GM19240 (cell line): ENCODE data around the gene FXYD1.

ENCODE experiments used
- DNase-seq: peaks from one replicate; pipeline ENCODE4 v3.0.0; 2011; ENCODE audit warnings: low spot score; ENCODE audit not compliant: insufficient read length

Gene FXYD1

DNA sequence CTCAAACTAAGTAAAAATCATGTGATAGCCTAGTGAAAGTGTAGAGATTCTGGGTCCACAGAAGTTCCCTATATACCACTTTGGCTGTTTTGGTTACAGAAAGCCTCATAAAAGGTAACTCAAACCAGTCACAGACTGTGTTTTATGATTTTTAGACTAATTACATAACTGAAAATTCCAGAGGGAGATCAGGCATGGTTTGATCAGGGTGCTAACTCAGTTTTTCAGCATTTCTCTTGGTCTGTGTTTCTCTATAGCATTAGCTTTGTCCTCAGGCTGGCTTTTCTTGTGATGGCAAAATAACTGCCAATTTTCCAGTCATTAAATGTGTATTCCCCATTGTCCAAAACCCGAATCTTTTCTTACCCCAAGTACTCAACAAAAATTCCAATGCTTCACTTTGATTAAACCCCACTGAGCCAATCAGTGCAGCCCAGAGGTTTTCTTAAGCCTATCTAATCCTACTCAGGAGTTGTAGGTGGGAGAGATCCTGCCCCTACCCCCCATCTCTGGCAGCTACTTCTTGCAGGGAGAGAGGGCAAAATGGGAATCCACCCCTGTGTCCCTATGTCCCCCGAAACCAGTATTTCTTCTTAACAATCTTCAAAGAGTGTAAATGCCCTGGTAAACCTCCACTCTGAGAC, 31.6 kb upstream of the FXYD1 start:
- no peak for DNase-seq

DNA sequence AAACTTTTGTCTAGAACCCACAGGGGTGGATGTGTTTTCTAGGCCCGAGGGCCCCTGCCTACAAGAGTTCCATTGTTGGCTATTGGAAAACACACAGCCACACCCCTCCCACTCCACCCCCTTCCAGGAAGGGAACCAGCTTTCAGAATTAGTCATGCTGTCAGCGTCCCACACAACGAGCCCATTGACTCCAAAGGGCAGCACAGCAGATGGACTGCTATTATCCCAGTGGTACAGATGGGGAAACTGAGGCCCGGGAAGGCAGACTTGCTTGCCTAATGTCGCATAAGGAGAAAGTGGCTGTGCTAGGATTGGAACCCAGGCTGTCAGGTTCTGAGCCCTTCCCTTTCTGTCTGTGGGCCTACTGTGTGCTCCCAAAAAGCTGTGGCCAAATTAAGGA, 31.1 kb upstream of the FXYD1 start:
- no peak for DNase-seq

DNA sequence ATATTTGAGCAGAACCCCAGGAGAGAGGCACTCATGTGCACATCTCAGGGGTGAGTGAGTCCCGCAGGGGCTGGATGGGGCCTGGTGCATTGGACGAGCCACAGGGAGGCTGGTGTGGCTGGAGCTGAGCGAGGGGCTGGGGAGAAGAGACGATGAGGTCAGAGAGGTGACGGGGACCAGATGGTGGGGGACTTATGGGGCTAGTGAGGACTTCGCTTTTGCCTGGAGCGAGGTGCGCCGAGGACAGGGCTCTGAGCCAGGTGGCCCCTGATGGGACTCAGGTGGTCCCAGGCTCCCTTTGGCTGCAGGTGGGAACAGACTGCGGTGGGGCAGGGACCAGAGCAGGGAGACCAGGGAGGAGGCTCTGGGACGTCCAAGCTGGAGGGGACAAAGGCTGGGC, 29.9 kb upstream of the FXYD1 start:
- DNase-seq, result no peak

DNA sequence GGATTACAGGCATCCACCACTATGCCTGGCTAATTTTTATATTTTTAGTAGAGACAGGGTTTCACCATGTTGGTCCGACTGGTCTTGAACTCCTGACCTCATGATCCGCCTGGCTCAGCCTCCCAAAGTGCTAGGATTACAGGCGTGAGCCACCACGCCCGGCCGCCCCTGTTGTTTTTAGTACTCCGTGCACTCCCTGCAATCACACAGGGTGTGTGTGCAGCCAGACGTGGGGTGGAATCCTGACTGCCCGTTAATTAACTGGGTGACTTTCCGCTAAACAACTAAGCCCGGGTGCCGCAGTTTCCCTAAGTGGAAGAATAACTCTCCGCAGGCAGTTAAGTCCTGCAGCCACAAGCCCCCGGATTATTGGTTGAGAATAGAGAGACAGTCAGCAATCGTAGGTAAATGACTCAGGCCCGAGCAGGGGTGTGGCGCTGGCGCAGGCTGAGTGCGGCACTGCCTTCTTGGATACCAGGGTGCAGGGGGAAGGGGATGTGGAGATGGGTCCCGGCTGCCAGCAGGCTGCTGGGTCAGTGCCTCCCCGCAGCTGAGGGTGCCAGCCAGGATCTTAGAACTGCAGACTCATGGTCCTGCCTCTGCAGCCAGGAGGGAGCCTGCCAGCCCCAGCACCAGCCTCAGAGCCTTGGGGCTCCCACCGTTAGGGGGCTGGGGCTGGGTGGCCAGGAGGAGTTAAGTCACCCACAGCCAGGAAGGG, 29.1 kb upstream of the FXYD1 start:
- DNase-seq, result no peak

DNA sequence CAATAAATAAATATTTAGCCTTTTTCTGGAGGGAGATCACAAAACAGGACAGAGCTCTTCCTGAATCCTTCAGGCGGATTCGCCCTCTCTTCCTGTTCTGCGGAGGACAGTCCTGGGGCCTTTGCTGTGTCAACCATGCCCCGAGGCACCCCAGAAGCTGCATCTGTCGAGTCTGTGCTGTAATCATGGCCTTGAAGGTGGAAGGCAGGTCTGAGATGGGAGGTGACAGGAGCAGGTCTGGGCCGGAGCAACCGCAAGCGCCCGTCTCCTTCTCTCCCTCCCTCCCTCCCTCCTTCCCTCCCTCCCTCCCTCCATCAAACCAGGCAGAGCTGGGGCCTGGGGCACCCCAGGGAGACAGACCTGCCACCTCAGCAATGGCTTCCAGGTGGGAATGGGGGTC, 27.6 kb upstream of the FXYD1 start:
- DNase-seq, result no peak

DNA sequence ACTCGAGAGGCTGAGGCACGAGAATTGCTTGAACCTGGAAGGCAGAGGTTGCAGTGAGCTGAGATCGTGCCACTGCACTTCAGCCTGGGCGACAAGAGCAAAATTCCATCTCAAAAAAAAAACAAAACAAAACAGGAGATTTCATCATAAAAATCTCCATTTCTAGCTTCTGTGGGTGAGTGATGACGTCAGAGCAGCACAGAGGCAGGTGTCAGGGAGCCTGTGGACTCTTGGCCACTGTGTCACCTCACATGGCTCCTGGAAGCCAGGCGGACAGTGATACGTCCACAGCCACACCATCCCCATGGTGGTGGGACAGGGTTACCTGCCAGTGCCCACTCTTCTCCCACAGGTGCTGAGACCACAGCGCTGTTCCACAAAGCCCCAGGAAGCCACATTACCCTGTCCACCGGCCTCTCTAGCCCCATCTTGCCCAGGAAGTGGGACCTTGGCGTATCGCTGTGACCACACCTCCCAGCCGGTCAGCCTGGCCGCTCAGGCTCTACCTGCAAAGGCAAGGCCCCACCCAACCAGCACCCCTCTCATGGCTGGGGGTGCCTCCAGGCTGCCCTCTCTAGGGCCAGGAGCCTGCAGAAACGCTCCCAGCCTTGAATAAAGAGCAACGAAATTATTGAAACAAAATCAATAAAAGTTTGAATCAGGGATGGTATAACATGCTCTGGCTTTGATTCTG, 25.5 kb upstream of the FXYD1 start:
- no peak for DNase-seq

GRCh38 chr19:35114353-35115176, 24.1 kb upstream of the FXYD1 start:
- DNase-seq, result peak; percentile 84

DNA sequence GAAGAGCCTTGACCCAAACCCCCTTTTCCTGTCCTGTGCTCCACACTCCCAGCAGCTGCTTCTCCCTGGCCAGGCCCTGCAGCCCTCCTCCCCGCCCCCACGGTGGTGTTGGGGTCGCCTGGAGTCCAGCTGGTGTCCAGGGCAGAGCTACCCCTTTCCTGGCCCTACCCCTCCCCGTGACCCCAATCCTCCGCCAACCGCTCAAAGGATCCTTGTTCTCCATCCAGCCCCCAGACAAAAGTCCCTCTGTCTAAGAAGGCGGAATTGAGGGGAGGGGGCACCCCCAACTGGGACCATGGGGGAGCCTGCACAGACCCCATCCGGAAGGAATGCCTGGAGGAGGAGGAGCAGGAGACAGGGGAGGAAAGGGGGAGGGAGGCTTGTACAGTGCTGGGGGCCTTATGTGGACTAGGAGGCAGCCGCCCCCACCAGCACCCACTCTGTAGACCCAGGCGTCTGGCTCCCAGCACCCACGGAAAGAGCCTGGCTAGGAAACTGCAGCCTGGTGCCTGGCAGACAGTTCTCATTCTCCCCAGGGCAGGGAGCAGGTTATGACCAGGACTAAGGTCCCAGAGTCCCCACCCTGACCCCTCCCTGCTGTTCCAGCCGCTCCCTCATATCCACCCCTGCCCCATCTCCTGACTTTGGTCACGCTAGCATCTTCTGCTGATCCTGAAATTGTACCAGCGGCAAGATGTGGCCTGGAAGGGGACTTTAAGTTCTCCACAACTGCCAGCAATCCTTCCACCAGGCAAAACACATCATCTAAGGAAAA, 23.3 kb upstream of the FXYD1 start, which contains the start of gene FXYD3:
TSS of gene FXYD3 (plus strand) at position 647 of the 775 bp plus-strand sequence. CDS start 3,554 bp downstream, outside the sequence.
- no peak for DNase-seq

DNA sequence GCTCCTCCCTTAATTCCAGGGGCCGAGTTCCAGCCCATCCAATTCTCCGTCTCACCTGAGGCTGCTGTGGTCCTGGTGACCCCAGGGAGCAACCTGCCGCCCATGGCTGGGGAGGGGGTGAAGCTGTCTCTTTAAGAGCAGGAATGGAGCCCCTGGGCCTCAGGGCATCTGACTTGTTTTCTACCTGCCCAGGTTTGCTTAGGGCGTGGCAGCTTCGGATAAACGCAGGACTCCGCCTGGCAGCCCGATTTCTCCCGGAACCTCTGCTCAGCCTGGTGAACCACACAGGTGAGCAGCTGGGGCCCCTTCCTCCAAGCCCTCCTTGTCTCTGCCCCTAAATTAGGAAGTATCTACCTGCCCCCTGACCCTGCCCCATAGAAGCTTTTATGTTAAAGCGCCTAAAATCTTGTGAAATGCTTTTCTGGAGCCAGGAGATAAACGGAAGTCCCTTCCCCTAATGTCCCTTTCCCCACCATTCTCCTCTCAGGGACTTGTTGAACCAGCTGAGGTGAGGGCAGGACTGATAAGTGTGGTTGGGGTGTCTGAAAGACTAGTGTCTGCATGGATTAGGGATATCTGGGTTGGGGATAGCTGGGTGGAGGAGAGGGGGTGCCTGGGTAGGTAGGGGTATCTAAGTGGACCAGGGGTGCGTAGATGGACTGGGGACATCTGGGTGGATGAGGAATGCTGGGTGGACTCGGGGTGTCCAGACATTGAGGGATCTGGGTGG, 22.4 kb upstream of the FXYD1 start:
- no peak for DNase-seq

DNA sequence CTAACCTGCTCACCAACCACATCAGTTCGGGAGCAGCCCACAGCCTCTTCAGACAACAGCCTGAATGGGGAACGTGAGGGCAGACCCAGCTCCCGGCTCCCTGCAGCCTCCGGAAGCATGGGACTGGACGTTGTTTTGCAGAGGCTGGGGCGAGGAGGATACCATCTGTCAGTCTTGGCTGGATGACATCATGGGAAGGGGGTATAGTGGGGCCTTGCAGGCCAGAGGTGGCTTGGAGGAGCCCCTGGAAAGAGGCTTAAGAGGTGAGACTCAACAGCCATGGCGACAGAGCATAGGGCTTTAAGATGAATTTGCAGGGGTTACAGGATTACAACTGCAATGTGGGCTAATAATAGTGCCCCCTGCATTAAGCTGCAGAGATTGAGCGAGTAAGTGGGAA, 21.5 kb upstream of the FXYD1 start:
- no peak for DNase-seq

- no peak for DNase-seq
Observed at GRCh38 chr19:35117799-35118198, 20.8 kb upstream of the FXYD1 start.

GRCh38 chr19:35118268-35119020, 20.2 kb upstream of the FXYD1 start:
- no peak for DNase-seq

- no peak for DNase-seq
Observed at GRCh38 chr19:35119091-35119490, 19.5 kb upstream of the FXYD1 start.

GRCh38 chr19:35119578-35120155, 19.0 kb upstream of the FXYD1 start:
- DNase-seq, result no peak

DNA sequence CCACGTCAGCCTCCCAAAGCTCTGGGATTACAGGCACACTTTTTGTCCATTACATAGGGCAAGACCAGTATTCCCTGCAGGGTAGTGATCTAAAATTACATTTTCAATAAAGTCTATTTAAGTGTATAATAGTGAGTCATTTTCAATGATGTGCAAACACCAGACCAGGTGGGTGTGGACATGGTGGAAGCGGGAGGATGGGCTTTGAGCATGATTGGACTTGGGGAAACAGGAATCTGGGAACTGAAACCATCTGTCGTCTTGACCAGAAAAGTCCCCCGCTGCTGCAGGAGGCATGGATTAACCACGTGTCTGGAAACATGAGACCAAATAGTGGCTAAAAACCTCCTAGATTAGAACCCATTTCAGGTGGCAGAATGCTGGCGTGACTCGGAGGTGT, 18.1 kb upstream of the FXYD1 start:
- DNase-seq, result no peak

DNA sequence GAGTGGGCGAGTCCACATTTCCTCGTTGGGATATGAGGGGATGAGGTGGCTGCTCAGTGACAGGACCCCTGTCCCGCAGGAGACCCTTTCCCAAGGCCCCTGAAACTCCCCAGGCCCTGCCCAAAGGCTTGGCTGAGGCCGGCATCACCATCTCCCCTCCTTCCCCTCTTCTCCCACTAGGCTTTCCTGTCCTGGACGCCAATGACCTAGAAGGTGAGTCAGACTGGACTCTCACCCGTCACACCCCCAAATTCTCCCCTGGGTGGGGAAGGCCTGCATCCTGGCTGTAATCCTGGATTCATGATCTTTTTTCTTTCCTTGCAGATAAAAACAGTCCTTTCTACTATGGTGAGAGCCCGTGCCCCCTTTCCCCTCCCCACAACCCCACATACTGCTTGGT, 17.7 kb upstream of the FXYD1 start:
- no peak for DNase-seq

GRCh38 chr19:35122687-35123551, 15.7 kb upstream of the FXYD1 start:
- no peak for DNase-seq

DNA sequence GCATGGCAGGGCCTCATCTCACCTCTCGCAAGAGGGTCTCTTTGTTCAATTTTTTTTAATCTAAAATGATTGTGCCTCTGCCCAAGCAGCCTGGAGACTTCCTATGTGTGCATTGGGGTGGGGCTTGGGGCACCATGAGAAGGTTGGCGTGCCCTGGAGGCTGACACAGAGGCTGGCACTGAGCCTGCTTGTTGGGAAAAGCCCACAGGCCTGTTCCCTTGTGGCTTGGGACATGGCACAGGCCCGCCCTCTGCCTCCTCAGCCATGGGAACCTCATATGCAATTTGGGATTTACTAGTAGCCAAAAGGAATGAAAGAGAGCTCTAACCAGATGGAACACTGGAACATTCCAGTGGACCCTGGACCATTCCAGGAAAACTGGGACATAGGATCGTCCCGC, 15.1 kb upstream of the FXYD1 start:
- no peak for DNase-seq
